Measurements from ENCODE around the gene SHC2.

Gene SHC2

GRCh38 chr19:501646-502045, 40.8 kb upstream of the SHC2 start:
- TF ChIP-seq CTCF (IDR thresholded peaks at IDR 0.05; ENCODE audit: borderline replicate concordance, insufficient read depth, low read depth, low read length) = no peak
- no peak overlapping the region for H3K4me3 ChIP-seq (ENCODE audit: low read depth, low read length)

- no peak overlapping the region for H3K4me3 ChIP-seq (ENCODE audit: low read depth, low read length)
- no peak for TF ChIP-seq CTCF (IDR thresholded peaks at IDR 0.05; ENCODE audit: borderline replicate concordance, insufficient read depth, low read depth, low read length)
Observed at GRCh38 chr19:498977-499623, 38.3 kb upstream of the SHC2 start.

GRCh38 chr19:498511-498891, 37.7 kb upstream of the SHC2 start:
- TF ChIP-seq CTCF (IDR thresholded peaks at IDR 0.05; ENCODE audit: borderline replicate concordance, insufficient read depth, low read depth, low read length) = no peak
- H3K4me3 ChIP-seq (ENCODE audit: low read depth, low read length) = no peak overlapping the region

- no peak overlapping the region for H3K4me3 ChIP-seq (ENCODE audit: low read depth, low read length)
- TF ChIP-seq CTCF (IDR thresholded peaks at IDR 0.05; ENCODE audit: borderline replicate concordance, insufficient read depth, low read depth, low read length) = no peak
Observed at GRCh38 chr19:497869-498510, 37.2 kb upstream of the SHC2 start.

GRCh38 chr19:497491-497868, 36.6 kb upstream of the SHC2 start:
- TF ChIP-seq CTCF (IDR thresholded peaks at IDR 0.05; ENCODE audit: borderline replicate concordance, insufficient read depth, low read depth, low read length) = no peak
- H3K4me3 ChIP-seq (ENCODE audit: low read depth, low read length) = no peak overlapping the region

GRCh38 chr19:496986-497385, 36.2 kb upstream of the SHC2 start:
- no peak overlapping the region for H3K4me3 ChIP-seq (ENCODE audit: low read depth, low read length)
- TF ChIP-seq CTCF (IDR thresholded peaks at IDR 0.05; ENCODE audit: borderline replicate concordance, insufficient read depth, low read depth, low read length) = no peak

GRCh38 chr19:496112-496665, 35.4 kb upstream of the SHC2 start, which contains the start of gene MADCAM1:
Gene MADCAM1, plus strand, starts transcription at chr19:496486. Its CDS starts 14 bp downstream, at chr19:496500.
- no peak for TF ChIP-seq CTCF (IDR thresholded peaks at IDR 0.05; ENCODE audit: borderline replicate concordance, insufficient read depth, low read depth, low read length)

More at GRCh38 chr19:496112-496665, 35.4 kb upstream of the SHC2 start, which contains the start of gene MADCAM1:
- no peak within 1 kb of the TSS for H3K4me3 ChIP-seq (ENCODE audit: low read depth, low read length)

Measured in GM12875 (cell line).